Endothelial cell (in vitro differentiated cells): ENCODE data around the gene METTL26. TPM values are rescaled to one million over a fixed set of nuclear protein-coding genes. Genes with fewer than 3 reads are reported as not detected.

Source experiments
- DNase-seq: peaks from one replicate; pipeline ENCODE4 v3.0.0; 2021; ENCODE audit warnings: low spot score
- H3K27ac Mint-ChIP-seq: one replicate; pipeline ENCODE4 v1.8.0; 2021; ENCODE audit warnings: mixed read lengths, inconsistent platforms; ENCODE audit not compliant: unreplicated experiment
- H3K27me3 Mint-ChIP-seq: one replicate; pipeline ENCODE4 v1.8.0; 2021; ENCODE audit warnings: mild to moderate bottlenecking, moderate library complexity, mixed read lengths, inconsistent platforms; ENCODE audit not compliant: unreplicated experiment
- H3K36me3 Mint-ChIP-seq: one replicate; pipeline ENCODE4 v1.8.0; 2021; ENCODE audit warnings: mild to moderate bottlenecking, low read depth, mixed read lengths, inconsistent platforms; ENCODE audit not compliant: unreplicated experiment
- H3K4me1 Mint-ChIP-seq: one replicate; pipeline ENCODE4 v1.8.0; 2021; ENCODE audit warnings: mild to moderate bottlenecking, mixed read lengths, inconsistent platforms; ENCODE audit not compliant: unreplicated experiment
- H3K4me3 Mint-ChIP-seq: one replicate; pipeline ENCODE4 v1.8.0; 2021; ENCODE audit warnings: mild to moderate bottlenecking, mixed read lengths, inconsistent platforms; ENCODE audit not compliant: unreplicated experiment
- H3K9me3 Mint-ChIP-seq: one replicate; pipeline ENCODE4 v1.8.0; 2021; ENCODE audit warnings: mixed read lengths, inconsistent platforms; ENCODE audit not compliant: unreplicated experiment
- total RNA-seq: library from RNA; stranded (reverse); fragmentation: NEBNext Ultra II Directional; extraction: Animal tissue kit (Norgen Biotek cat#: 25700); gene quantifications from one replicate; pipeline ENCODE4 v1.2.1, GENCODE V29; 2021; ENCODE audit not compliant: unreplicated experiment
- TF ChIP-seq, protein P1 (sequence below): fragments of 200-600 bp; sonication (generic); IDR thresholded peaks from one replicate; pipeline ENCODE4 v1.5.0; 2021; ENCODE audit warnings: antibody characterized with exemption; ENCODE audit not compliant: unreplicated experiment

METTL26 gene
- total RNA-seq, 1 donor from 2014 or later: 48.5 TPM

DNA sequence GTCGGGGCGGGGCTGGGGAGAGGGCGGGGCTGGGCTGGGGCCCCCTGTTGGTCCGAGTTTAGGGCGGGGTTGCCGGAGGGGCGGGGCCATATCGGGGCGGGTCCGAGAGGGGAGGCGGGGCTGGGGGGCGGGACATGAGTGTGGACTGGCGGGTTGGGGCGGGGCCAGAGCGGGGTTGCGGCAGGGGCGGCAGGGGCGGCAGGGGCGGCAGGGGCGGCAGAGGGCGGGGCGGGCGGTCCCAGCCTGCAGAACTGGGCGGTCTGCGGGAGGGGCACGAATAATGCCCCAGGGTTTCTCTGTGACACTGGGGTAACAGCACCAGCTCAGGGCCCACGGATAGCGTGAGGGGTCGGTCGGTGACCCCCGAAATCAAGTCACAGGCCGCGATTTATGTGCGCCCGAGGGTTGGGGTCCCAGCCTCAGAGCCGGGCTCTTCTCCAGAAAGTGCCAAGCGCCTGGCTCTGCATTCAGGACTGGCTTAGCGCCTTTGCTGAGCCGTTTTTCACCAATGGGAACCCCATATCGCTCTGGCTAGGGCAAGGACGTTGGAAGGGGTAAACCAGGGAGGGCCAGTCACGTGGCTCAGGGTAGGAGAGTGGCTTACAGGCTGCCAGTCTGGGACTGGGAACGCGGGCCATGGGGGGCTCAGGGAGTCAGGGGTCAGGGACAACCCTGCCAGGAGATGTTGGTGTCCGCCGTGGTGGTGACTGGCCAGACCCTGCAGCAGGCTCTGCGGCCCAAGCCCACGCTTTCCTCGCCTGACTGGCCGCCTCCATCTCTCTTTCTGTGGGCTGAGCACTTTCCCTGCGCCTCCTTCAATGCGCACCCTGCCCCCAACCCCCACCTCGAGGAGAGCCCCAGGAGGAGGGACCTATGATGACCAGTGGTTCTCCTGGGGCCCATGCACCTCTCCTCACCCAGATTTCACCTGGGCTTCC, 1.2 kb upstream of the METTL26 start:
- TF ChIP-seq, protein P1, sequence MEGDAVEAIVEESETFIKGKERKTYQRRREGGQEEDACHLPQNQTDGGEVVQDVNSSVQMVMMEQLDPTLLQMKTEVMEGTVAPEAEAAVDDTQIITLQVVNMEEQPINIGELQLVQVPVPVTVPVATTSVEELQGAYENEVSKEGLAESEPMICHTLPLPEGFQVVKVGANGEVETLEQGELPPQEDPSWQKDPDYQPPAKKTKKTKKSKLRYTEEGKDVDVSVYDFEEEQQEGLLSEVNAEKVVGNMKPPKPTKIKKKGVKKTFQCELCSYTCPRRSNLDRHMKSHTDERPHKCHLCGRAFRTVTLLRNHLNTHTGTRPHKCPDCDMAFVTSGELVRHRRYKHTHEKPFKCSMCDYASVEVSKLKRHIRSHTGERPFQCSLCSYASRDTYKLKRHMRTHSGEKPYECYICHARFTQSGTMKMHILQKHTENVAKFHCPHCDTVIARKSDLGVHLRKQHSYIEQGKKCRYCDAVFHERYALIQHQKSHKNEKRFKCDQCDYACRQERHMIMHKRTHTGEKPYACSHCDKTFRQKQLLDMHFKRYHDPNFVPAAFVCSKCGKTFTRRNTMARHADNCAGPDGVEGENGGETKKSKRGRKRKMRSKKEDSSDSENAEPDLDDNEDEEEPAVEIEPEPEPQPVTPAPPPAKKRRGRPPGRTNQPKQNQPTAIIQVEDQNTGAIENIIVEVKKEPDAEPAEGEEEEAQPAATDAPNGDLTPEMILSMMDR: no peak
- peak overlapping the region; percentile 94 for H3K4me3 Mint-ChIP-seq

GRCh38 chr16:635573-636205, 416 bp downstream of the METTL26 start:
- peaks cover 6% of the 10 kb centered on the region for H3K4me1 Mint-ChIP-seq
- H3K9me3 Mint-ChIP-seq: no peaks in the 10 kb centered on the region
- DNase-seq: peak; percentile 4
- peak overlapping the region; percentile 67 for H3K4me3 Mint-ChIP-seq
- H3K27me3 Mint-ChIP-seq: peaks cover 8% of the 10 kb centered on the region
- TF ChIP-seq, protein P1: no peak
- no peak overlapping the region for H3K27ac Mint-ChIP-seq
- H3K36me3 Mint-ChIP-seq: no peaks in the 10 kb centered on the region

More for the DNA sequence above, 1.2 kb upstream of the METTL26 start:
- H3K27ac Mint-ChIP-seq: no peak overlapping the region
- H3K27me3 Mint-ChIP-seq: peaks cover 8% of the 10 kb centered on the region
- H3K36me3 Mint-ChIP-seq: no peaks in the 10 kb centered on the region
- H3K4me1 Mint-ChIP-seq: peaks cover 6% of the 10 kb centered on the region
- peak; percentile 88 for DNase-seq
- no peaks in the 10 kb centered on the region for H3K9me3 Mint-ChIP-seq

- no peak overlapping the region for H3K27ac Mint-ChIP-seq
- no peak overlapping the region for H3K4me3 Mint-ChIP-seq
- TF ChIP-seq, protein P1: no peak
- no peaks in the 10 kb centered on the region for H3K36me3 Mint-ChIP-seq
- H3K9me3 Mint-ChIP-seq: no peaks in the 10 kb centered on the region
- H3K4me1 Mint-ChIP-seq: peaks cover 3% of the 10 kb centered on the region
- DNase-seq: no peak
- peaks cover 8% of the 10 kb centered on the region for H3K27me3 Mint-ChIP-seq
Measured at GRCh38 chr16:634996-635395, 1.1 kb downstream of the METTL26 start.

DNA sequence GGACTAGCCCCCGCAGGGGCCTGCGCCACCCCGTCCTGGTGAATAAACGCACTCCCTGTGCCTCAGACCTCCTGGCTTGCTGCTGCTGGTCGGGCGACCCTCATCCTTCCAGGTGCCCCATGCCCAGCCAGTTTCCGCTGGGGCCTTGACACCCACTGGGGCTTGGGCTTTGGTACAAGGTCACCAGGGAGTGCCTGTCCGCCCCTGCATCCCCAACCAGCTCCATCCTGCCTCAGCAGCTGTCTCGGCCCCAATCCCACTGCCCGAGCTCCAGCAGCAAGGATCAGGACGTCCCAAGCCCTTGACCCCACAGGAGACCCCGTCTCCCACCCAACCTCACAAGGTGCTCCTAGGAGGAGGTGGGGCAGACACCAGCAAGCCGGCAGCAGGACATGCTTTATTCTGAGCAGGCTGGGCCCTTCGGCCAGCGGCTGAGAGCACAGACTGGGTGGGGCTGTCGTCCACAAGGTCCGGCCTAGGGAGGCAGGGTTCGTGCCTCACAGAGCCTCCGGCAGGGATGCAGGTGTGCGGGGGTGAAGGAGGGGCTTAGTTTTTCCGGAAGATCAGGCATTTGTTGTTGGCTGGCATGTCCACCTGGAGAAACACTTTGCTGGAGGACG, 1.9 kb downstream of the METTL26 start:
- H3K4me1 Mint-ChIP-seq: peaks cover 3% of the 10 kb centered on the region
- no peak for DNase-seq
- no peaks in the 10 kb centered on the region for H3K9me3 Mint-ChIP-seq
- H3K4me3 Mint-ChIP-seq: no peak overlapping the region
- H3K36me3 Mint-ChIP-seq: no peaks in the 10 kb centered on the region
- H3K27me3 Mint-ChIP-seq: peaks cover 8% of the 10 kb centered on the region
- TF ChIP-seq, protein P1: no peak
- no peak overlapping the region for H3K27ac Mint-ChIP-seq
